HG03442 (cell line): Measurements from ENCODE around the gene PAIP1.
"Not testable (repeated sequence)": the region's sequence is repeated elsewhere in the genome, so short reads cannot be mapped to it uniquely, and the experiment has no call there.

Experiments
- ATAC-seq: cut with Tn5 transposase; IDR thresholded peaks from one replicate; pipeline ENCODE4 v1.9.1; 2021; ENCODE audit warnings: mild to moderate bottlenecking, moderate library complexity; ENCODE audit not compliant: unreplicated experiment

Gene PAIP1

GRCh38 chr5:43523662-43524072 lies 33.2 kb downstream of the PAIP1 start:
- ATAC-seq: no peak

- ATAC-seq: no peak
Observed at GRCh38 chr5:43520615-43521014, 36.3 kb downstream of the PAIP1 start.

GRCh38 chr5:43515678-43516048 lies 41.2 kb downstream of the PAIP1 start:
- ATAC-seq: no peak

DNA sequence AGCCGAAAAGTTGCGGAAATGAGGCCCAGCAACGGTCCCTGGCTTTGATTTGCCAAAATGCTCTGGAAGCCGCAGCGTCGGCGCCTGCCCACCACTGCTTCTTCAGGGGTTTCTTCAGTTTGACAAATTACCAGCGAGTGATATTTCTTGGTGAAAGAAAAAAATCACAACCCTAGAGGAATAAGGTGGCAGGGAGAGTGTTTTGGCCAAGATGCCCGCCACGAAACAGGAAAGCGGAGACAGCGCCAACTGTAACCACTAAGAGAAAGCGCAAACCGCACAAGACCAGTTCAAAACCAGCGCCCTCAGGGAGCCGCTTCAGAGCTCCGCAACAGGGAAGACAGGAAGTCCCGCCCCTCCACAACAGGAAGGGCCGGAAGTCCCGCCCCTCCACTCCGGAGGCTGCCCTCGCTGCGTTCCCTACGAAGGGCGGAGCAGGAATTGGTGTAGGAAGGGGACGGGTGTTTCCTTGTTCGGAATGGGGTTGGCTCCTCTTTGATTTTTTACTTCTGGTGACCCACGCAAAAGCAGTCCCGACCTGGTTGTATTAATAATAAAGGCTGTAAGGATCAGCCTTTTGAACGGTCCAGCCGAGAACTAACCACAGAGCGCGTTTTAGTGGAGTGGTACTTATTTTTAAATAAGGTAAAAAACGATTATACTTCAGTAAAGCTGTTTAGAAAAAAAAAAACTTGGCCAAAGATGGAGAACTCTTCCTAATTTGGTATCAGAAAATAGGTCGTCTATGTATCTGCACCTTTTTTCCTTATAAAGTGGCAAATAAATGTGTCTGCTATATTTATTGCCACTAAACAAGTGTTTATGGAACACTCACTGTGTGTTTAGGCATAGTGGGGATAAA lies 41.8 kb downstream of the PAIP1 start, which contains the start of gene C5orf34:
C5orf34 (minus strand) TSS at position 333 of the 862 bp plus-strand sequence. CDS start 5,809 bp downstream, outside the sequence.
- peak; percentile 98 for ATAC-seq

DNA sequence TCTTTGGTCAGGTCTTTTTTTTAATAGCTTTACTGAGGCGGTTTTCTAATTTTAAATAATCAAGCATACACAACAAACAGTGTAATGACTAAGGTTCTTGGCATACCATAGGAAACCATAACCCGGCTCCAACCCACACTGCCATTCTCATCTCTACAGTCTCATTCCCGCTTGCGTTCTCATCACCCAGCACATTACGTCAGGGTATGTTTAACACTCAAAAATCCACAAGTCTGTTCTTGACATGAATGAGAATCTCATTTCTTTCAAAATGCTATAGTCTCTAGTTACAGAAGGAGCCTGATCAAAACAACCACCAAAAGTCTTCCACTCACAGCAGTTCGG lies 42.4 kb downstream of the PAIP1 start:
- peak; percentile 26 for ATAC-seq

DNA sequence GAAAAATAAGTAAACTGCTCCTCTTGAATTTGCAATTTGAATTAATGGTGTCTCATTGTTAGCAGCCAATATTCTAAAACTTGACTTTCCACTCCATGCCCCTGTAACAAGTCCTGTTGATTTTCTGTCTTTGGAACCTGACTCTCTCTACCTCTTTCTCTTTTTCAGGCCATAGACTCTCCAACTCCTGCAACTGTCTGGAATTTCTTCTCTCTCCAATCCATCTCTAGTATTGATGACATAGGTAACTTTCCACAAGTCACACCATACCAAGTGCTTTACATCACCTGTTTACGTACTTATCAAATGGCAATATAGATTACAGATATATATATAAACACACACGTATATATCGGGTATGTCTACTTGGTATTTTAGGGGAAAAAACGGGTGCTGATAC lies 42.9 kb downstream of the PAIP1 start:
- no peak for ATAC-seq

GRCh38 chr5:43511062-43511461 lies 45.8 kb downstream of the PAIP1 start:
- not testable (repeated sequence) for ATAC-seq

DNA sequence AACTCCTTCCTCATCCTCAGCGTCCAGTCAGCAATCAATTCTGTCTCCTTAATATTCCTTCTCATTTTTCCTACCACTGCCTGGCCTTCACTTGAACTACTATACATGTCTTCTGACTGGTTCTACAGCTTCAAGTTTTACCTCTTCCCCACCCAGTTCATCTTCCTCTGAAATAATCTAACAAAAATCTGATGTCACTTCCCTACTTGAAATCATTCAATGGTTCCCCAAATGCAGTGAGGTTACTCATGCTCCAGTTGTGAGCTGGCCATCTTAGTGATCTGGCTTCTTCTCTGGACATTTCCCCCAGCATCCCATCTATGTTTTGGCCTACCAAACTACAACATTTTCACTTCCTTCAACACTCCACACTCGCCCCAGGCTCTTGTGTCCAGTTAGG lies 58.3 kb downstream of the PAIP1 start:
- ATAC-seq: no peak

DNA sequence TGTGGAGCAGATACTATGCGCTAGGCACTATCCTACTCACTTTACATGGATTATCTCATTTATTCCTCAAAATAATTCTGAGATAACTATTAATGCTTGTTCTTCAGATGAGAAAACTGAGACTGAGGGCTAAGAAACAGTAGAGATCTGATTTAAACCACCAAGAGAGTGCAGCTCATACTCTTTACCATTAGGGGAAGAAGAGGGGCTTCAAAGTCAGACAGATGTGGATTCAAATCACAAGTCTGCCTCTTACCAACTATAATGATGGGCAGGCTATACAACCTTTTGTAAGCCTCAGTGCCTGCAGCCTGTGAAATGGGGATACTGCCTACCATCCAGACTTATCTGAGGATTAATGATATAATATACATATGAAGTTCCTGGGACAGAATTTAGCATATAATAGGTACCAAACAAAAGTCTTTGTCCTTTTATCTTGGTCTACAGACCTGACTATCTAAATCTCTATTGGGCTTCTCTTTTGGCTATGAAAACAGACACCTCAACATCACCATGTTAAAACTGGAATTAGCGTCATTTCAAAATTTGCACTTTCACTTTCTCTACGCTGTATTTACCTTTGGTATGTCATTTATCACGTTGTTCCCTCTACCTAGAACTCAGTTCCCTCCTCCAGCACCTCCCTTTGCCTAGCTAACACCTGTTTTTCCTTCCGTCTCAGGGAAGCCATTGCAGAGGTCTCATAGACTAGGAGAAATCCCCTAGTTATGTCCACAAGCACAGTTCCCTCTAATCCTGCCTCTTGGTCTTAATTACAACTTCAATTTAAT lies 59.4 kb downstream of the PAIP1 start:
- no peak for ATAC-seq

DNA sequence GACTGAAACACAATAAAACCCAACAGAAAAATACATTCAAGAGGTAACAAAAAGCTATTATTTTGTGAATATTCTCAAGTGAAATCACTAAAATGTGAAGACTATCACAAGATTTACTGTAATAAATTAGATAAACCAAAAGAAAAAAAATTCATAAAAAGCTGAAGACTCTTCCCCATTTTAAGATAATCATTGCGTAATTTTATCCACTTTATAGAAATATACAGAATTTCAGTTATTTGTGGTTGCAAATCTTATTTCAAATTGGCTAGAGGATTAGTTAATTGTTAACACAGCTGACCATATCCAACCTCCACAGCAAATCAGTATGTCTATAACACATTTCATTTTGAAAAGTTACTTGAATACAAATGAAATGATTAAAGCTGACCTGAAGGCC lies 65.6 kb downstream of the PAIP1 start:
- ATAC-seq: no peak

DNA sequence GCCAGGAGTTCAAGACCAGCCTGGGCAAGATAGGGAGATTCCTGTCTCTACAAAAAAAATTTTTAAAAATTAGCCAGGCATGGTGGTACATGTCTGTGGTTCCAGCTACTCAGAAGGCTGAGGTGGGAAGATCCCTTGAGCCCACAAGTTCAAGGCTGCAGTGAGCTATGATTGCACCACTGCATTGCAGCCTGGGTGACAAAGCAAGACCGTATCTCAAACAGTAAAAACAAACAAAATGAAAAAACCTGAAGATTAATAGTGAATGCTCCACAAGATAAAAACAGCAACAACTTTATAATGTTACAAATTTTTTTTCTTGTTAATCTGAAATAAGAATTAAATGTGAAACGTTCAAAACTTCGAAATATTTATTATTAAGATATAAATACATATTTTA lies 70.5 kb downstream of the PAIP1 start:
- no peak for ATAC-seq

- ATAC-seq: no peak
Observed at GRCh38 chr5:43485406-43485805, 71.5 kb downstream of the PAIP1 start.

DNA sequence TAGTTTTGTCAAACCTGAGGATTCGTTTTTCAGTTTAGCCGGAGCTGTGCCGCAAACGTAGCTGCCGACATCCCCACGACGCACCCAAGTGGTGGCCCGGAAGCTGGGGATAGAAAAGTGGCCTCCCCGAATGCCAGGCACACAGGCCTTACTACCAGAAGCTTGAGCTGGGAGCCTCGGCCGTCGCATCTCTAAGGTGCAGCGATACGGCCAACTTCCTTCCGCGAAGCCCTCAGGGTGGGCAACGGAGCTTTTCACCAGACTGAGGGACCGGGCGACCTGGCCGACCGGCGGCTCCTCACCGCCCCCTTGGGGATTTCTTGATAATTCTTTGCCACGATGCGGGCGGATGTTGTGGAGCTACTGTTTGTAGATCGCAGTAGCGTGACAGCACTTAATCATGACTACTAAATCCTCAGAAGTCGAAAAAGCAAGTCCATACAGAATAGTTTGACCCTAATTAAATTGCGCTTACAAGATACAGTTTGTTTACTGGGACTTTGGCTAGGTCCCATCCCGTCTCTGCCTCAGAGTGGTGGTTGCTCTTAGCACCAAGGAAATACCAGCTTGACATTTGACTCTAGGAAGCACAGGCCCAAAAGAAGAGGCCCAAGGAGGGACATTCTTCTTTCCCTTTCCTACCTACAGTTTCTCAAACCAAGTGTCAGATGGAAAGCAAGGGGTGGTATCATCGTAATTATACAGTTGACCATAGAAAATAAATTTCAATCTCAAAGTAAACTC lies 72.6 kb downstream of the PAIP1 start:
- ATAC-seq: peak; percentile 69

DNA sequence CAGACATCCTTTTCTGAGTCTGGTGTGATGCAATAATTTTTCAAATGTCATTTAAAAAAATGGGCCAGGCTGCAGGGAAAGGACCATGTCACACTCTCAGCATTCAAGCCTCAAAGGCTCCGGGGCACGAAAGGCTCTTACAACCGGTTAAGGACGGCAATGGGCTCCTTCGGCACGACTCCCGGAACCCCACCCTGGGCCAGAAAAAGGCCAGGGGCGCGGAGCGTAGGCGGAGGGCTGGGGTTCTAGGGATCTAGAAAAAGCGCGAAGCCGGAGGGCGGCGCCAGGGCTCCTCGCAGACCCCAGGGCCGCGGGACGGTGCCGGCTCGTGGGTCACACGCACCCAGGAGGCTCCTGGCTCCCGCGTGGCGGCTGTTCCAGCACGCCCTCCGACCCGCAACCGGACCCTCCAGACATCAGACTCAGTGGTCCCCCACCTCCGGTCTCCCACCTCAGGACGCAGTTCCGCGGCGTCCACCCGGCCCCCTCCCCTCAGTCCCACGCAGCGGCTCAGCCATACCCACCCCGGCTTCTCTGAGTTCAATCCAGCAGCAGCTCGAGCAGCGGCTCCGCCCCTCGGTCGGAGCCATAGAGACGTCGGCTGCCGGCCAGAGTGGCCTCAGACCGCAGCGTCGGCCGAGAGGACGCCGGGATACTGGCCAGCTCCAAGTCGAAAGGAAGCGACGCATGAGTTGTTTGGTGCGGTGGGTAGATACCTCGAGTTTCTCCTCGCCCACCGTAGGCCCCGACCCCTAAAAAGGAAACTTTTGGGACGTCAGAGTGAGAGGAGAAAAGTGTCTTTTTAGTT lies 73.4 kb downstream of the PAIP1 start, which contains the start of gene TMEM267:
TMEM267 (minus strand) TSS at position 568 of the 808 bp plus-strand sequence. CDS start 29,896 bp downstream, outside the sequence.
- peak; percentile 82 for ATAC-seq

GRCh38 chr5:43482490-43483297 lies 74.2 kb downstream of the PAIP1 start:
- ATAC-seq: no peak
